ENCODE data around the gene GLI3. TPM values are rescaled to one million over a fixed set of nuclear protein-coding genes. Genes with fewer than 3 reads are reported as not detected.

GLI3 gene
- total and polyA plus RNA-seq, 2 of the 8 experiments (the other 6 are each of a cell fraction or from before 2014, with no cell fraction given) = 8.0 to 31.1 TPM

DNA sequence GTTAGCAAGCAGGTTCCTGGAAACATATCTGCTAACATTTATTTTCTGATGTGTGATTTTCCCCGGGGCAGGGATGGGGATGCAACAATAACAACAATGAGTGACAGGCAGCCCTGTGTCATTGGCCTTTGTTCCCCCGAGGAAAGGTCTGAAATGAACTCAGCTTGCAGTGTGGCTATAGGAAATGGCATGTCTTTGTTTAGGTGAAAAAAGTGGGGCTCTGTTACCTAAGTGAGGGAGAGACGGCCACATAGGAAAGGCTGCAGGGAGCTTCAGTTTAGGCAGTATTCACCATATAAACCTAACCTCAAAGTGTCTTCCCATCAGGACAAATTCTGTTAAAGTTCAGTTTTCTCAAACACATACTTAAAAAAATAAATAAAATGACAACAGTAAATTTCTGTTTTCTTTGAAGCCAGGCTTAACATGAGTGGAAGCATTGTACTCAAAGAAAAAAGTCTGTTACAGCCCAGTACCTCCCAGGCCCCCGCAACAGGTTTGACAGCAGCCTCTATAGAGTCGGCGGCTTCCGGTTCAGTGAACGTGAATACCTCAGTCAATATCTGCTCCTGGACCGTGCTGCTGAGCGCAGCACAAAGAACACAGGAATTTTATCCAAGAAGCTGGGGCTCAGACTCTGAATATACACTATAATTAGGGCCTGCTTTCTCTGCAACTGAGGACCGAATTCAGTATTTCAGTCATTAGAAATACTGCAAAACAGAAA lies 168.3 kb downstream of the GLI3 start:
- Histone ChIP-seq H2BK12ac (ENCODE audit: low read depth, low read length) (no peak overlapping the region), H3K36me3 (ENCODE audit: control insufficient read depth in 2 of 4, insufficient read depth in 4 of 4, low read length in 3 of 4) (no peaks in the 10 kb centered on the region), H4K20me1 (replicated peaks in 1 of 2; ENCODE audit: control insufficient read depth in 1 of 2, insufficient read depth in 2 of 2, low read length in 2 of 2) (peaks cover 0 to 2% of the 10 kb centered on the region in 2 experiments), H3K79me1 (ENCODE audit: low read depth, low read length) (no peaks in the 10 kb centered on the region), H3K27me3 (replicated peaks in 1 of 4; ENCODE audit: control insufficient read depth in 3 of 4, extremely low read depth in 1 of 4, insufficient read depth in 3 of 4, low read length in 3 of 4) (no peaks in the 10 kb centered on the region), H2BK5ac (ENCODE audit: low read depth, low read length) (no peak overlapping the region), H2BK15ac (ENCODE audit: low read length) (no peak overlapping the region), H4K91ac (replicated peaks; ENCODE audit: insufficient read length, low read length) (no peak overlapping the region), H3K4me3 (ENCODE audit: extremely low read depth in 1 of 4, insufficient read depth in 2 of 4, low read depth in 3 of 4, low read length in 4 of 4) (no peak overlapping the region), H3K56ac (replicated peaks; ENCODE audit: insufficient read length, low read depth, low read length) (no peak overlapping the region), H4K8ac (ENCODE audit: extremely low read depth, insufficient read depth, low read length) (no peak overlapping the region), H3K79me2 (ENCODE audit: control insufficient read depth in 1 of 2, insufficient read depth in 2 of 2, low read length in 2 of 2) (no peaks in the 10 kb centered on the region; a peak in 1 of 4 replicates), H4K5ac (ENCODE audit: insufficient read length, low read depth, low read length) (no peak overlapping the region), H2AFZ (ENCODE audit: low read length) (no peak overlapping the region), H3K4me1 (replicated peaks in 1 of 4; ENCODE audit: control insufficient read depth in 3 of 4, insufficient read depth in 4 of 4, low read length in 3 of 4) (peaks cover 0 to 22% (median 6%) of the 10 kb centered on the region in 4 experiments; a peak in 5 of 7 replicates), H2AK5ac (ENCODE audit: low read depth, low read length) (no peak overlapping the region), H3K9me3 (ENCODE audit: insufficient read depth in 2 of 2, low read depth in 1 of 2, low read length in 1 of 2) (no peaks in the 10 kb centered on the region), H3K14ac (ENCODE audit: insufficient read length) (no peak overlapping the region), H3K23me2 (ENCODE audit: low read depth, low read length) (no peaks in the 10 kb centered on the region), H3K23ac (ENCODE audit: insufficient read length) (no peak overlapping the region), H3K27ac (ENCODE audit: low read depth, low read length) (no peak overlapping the region), H3K4ac (replicated peaks; ENCODE audit: insufficient read length, low read depth, low read length) (no peak overlapping the region), H2BK120ac (replicated peaks; ENCODE audit: low read depth, low read length) (no peak overlapping the region), H3K4me2 (ENCODE audit: insufficient read depth in 1 of 2, low read depth in 2 of 2, low read length in 2 of 2) (no peak overlapping the region), H3K18ac (ENCODE audit: extremely low read depth, low read length) (no peak overlapping the region), H2BK20ac (ENCODE audit: low read length) (no peak overlapping the region), H3K9ac (replicated peaks in 1 of 4; ENCODE audit: extremely low read depth in 1 of 4, low read depth in 3 of 4, low read length in 3 of 4) (no peak overlapping the region)
- FAIRE-seq (peak; percentile 57), DNase-seq (ENCODE audit: low read depth in 1 of 2, low spot score in 2 of 2) (no peak)
- ChIA-PET CTCF (ENCODE audit: partially characterized antibody) (interaction anchor here (1.3 kb wide), 2 partner anchors 88 to 117 kb away, joined by 3 to 4 read pairs; no protein-coding TSS in a partner anchor), POLR2A (ENCODE audit: partially characterized antibody) (no interaction called here)
- 68% methylated on average over 11 of the region's 11 CpGs; no CpG with 5 or more reads in 1 of the 2 experiments for WGBS, 2 experiments (ENCODE audit: extremely low coverage in 1 of 2, insufficient coverage in 1 of 2, insufficient read length in 1 of 2, insufficient replicate concordance in 2 of 2, low coverage in 1 of 2, low lambda C conversion rate in 2 of 2, missing lambda C conversion rate in 1 of 2)
- TF ChIP-seq TAF7 (optimal IDR thresholded peaks at IDR 0.05; ENCODE audit: borderline replicate concordance, low read depth, low read length) (no peak), SP2 (IDR thresholded peaks at IDR 0.05; ENCODE audit: low read length) (no peak), ZNF274 (IDR thresholded peaks at IDR 0.05; ENCODE audit: borderline replicate concordance, extremely low read depth, low read length) (no peak), NANOG (IDR thresholded peaks at IDR 0.05; ENCODE audit: insufficient read depth, low read depth, low read length, poor library complexity, severe bottlenecking) (no peak), POLR2A (IDR thresholded peaks at IDR 0.05; ENCODE audit: control extremely low read depth in 1 of 2, low read depth in 2 of 2, low read length in 2 of 2) (no peak)
- TF ChIP-seq, protein P1, sequence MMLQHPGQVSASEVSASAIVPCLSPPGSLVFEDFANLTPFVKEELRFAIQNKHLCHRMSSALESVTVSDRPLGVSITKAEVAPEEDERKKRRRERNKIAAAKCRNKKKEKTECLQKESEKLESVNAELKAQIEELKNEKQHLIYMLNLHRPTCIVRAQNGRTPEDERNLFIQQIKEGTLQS (IDR thresholded peaks at IDR 0.05; ENCODE audit: insufficient read depth, low read depth, low read length) = no peak
